ENCODE data around the gene RNU1-1. TPM values are rescaled to one million over a fixed set of nuclear protein-coding genes. Genes with fewer than 3 reads are reported as not detected.
A peak's percentile ranks its signal among the peaks of the same experiment; 100 is the strongest.
"Not testable (repeated sequence)": the region's sequence is repeated elsewhere in the genome, so short reads cannot be mapped to it uniquely, and the experiment has no call there.

RNU1-1 gene
- total and polyA plus RNA-seq, 9 of the 15 experiments (the other 6 are each of a cell fraction or from before 2014, with no cell fraction given), result under 0.01 to 32,823 (median 2,538) TPM; not detected in 4

DNA sequence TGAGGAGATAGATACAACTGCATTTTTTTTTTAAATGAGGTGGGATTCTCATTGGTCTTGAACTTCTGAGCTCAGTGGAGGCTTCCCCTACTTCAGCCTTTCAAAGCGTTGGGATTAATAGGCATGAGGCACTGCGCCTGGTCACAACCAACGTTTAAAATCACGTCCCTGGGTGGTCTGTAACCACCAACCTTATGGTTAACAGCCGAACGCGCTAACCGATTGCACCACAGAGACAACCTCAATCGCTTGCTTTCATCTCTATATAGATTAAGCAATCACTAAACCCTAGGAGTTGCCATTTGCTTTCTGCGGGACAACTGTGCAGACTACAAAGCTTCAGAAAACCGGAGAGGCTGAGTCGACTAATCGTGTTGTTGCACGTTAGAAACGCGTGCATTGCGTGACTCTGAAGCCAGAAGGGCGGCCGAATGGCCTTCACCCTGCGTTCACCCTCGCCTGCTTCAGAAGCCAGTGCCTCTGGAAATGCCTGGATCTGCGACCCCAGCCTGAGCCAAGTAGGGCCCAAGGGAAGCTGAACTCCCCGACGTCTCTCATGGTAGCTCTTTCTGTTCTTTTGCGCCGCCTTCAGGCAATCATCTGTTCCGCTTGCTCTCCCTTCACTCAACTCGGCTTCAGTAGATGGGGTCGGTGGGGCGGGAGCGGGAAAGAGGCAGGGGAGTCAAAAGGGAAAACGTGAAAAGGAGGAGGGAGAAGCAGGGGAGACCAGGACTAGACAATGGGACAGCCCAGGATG, 18.3 kb upstream of the RNU1-1 start:
- CTCF ChIA-PET (ENCODE audit: low intra/inter-chr PET ratio); H3K9me3 ChIP-seq (replicated peaks; ENCODE audit: control insufficient read depth, insufficient read depth, low read depth, low read length); H3K4me3 ChIP-seq; H3K9ac ChIP-seq (ENCODE audit: insufficient read depth in 1 of 2, low read depth in 2 of 2, low read length in 2 of 2); H3K79me2 ChIP-seq (ENCODE audit: control insufficient read depth, insufficient read depth, low read length); H4K20me1 ChIP-seq (replicated peaks; ENCODE audit: control insufficient read depth, insufficient read depth, low read length); DNase-seq (ENCODE audit: extremely low read depth in 1 of 4, low spot score in 3 of 4); H3K27ac ChIP-seq (ENCODE audit: extremely low read depth, low read depth, low read length); ATAC-seq; H3K36me3 ChIP-seq (ENCODE audit: control insufficient read depth, insufficient read depth, low read length); H3K4me1 ChIP-seq (replicated peaks in 1 of 2; ENCODE audit: control insufficient read depth in 2 of 2, insufficient read depth in 2 of 2, low read length in 2 of 2); H3K4me2 ChIP-seq (ENCODE audit: insufficient read depth, low read length); intact Hi-C loops (cut with micrococcal nuclease); BruUV-seq (replicated peaks); H3K9me1 ChIP-seq (ENCODE audit: control insufficient read depth, insufficient read depth, low read length); POLR2A ChIA-PET; H3K27me3 ChIP-seq (ENCODE audit: control insufficient read depth in 2 of 2, insufficient read depth in 2 of 2, low read length in 2 of 2); FAIRE-seq; in situ Hi-C loops (cut with MboI); H2AFZ ChIP-seq (ENCODE audit: low read depth, low read length): not testable (repeated sequence)
- 68% methylated on average over 25 of the region's 32 CpGs for WGBS (ENCODE audit: insufficient coverage, low coverage, missing lambda C conversion rate)

DNA sequence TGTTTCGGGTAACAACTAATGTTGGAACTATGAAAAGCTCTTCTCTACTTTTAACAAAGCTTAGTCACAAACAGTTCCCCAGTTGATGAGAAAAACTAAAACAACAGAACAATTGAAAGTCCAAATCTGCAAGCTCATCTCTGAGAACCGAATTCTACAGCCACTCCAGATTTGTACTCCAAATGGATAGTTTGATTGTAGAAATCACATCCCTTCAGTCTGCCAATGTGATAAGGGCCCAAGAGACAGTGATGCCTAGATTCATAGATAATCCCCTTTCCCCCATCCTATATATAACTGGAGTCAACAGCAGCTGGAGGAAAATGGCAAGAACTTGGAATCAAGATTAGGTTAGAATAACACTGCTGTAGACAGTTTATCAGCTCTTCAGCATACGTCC, 14.3 kb upstream of the RNU1-1 start:
- CTCF ChIA-PET (ENCODE audit: low intra/inter-chr PET ratio); DNase-seq (ENCODE audit: extremely low read depth in 1 of 4, low spot score in 3 of 4); FAIRE-seq; BruUV-seq (replicated peaks); H2AFZ ChIP-seq (ENCODE audit: low read depth, low read length); H3K36me3 ChIP-seq (ENCODE audit: control insufficient read depth, insufficient read depth, low read length); in situ Hi-C loops (cut with MboI); intact Hi-C loops (cut with micrococcal nuclease); H3K9ac ChIP-seq (ENCODE audit: insufficient read depth in 1 of 2, low read depth in 2 of 2, low read length in 2 of 2); H3K27ac ChIP-seq (ENCODE audit: extremely low read depth, low read depth, low read length); H3K4me2 ChIP-seq (ENCODE audit: insufficient read depth, low read length); H3K27me3 ChIP-seq (ENCODE audit: control insufficient read depth in 2 of 2, insufficient read depth in 2 of 2, low read length in 2 of 2); H3K79me2 ChIP-seq (ENCODE audit: control insufficient read depth, insufficient read depth, low read length); H3K4me3 ChIP-seq; ATAC-seq; H3K4me1 ChIP-seq (replicated peaks in 1 of 2; ENCODE audit: control insufficient read depth in 2 of 2, insufficient read depth in 2 of 2, low read length in 2 of 2); H3K9me3 ChIP-seq (replicated peaks; ENCODE audit: control insufficient read depth, insufficient read depth, low read depth, low read length); H4K20me1 ChIP-seq (replicated peaks; ENCODE audit: control insufficient read depth, insufficient read depth, low read length); H3K9me1 ChIP-seq (ENCODE audit: control insufficient read depth, insufficient read depth, low read length): not testable (repeated sequence)
- TF ChIP-seq KDM1A (IDR thresholded peaks at IDR 0.05), result peak; percentile 54 to 59; a peak in 2 of 4 replicates
- 0 out of 4 replicates have a peak, but pooled peaks of 1 of the 2 experiments have one; percentile 18 for TF ChIP-seq MNT (conservative IDR thresholded peaks at IDR 0.05)
- POLR2A ChIA-PET, result interaction anchor here (0.7 kb wide), 1 partner anchor 803 kb away, joined by 3 read pairs; no protein-coding TSS in a partner anchor
- 5% methylated on average over 3 of the region's 3 CpGs for WGBS (ENCODE audit: insufficient coverage, low coverage, missing lambda C conversion rate)

DNA sequence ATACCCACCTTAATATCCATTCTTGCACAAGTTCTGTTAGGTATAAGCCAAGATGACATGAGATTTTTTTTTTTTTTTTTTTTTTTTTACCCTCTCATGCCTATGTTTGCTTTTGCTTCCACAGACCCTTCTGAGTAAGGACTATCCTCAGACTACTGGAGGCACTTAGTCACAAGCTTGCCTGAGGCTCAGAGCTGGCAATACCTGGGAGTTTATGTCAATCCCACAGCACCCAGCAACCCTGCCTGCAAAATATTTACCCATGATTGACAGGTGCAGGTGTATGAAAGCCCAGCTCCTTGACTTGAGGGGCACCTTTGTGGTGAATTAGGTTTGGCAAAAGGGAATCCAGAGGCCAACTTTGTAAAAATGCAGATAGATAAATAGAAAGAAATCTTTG, 11.7 kb upstream of the RNU1-1 start:
- FAIRE-seq; H4K20me1 ChIP-seq (replicated peaks; ENCODE audit: control insufficient read depth, insufficient read depth, low read length); H3K4me1 ChIP-seq (replicated peaks in 1 of 2; ENCODE audit: control insufficient read depth in 2 of 2, insufficient read depth in 2 of 2, low read length in 2 of 2); H2AFZ ChIP-seq (ENCODE audit: low read depth, low read length); H3K79me2 ChIP-seq (ENCODE audit: control insufficient read depth, insufficient read depth, low read length); H3K27me3 ChIP-seq (ENCODE audit: control insufficient read depth in 2 of 2, insufficient read depth in 2 of 2, low read length in 2 of 2); H3K4me2 ChIP-seq (ENCODE audit: insufficient read depth, low read length); H3K36me3 ChIP-seq (ENCODE audit: control insufficient read depth, insufficient read depth, low read length); H3K4me3 ChIP-seq; H3K9me1 ChIP-seq (ENCODE audit: control insufficient read depth, insufficient read depth, low read length); H3K9ac ChIP-seq (ENCODE audit: insufficient read depth in 1 of 2, low read depth in 2 of 2, low read length in 2 of 2); H3K27ac ChIP-seq (ENCODE audit: extremely low read depth, low read depth, low read length); DNase-seq (ENCODE audit: extremely low read depth in 1 of 4, low spot score in 3 of 4); H3K9me3 ChIP-seq (replicated peaks; ENCODE audit: control insufficient read depth, insufficient read depth, low read depth, low read length); in situ Hi-C loops (cut with MboI); POLR2A ChIA-PET; CTCF ChIA-PET (ENCODE audit: low intra/inter-chr PET ratio); intact Hi-C loops (cut with micrococcal nuclease); BruUV-seq (replicated peaks); ATAC-seq: not testable (repeated sequence)
